Measurements from ENCODE around the gene KCNK4.

Gene KCNK4

DNA sequence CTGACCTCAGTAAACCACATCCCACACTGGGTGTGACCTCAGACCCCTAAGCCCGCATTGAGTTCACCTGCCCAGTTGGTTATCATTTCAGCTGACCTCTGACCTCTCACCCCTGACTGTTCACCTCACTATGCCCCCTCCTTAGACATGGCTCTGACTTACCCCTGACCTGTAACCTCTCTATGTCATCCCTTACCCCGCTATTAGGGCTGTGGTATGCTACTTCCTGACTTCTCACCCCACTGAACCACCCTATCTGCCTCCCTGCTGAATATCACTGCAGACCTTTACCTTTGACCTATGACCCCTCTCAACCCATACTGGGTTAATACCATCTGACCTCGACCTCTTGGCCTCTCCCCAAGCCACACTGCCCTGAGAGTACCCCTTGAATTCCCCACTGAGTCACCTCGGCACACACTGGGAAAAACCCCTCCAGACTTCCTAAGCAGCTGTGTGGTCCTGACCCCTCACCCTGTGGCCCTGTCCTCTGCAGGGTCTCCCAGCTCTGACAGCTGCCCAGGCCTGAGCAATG, 31.5 kb upstream of the KCNK4 start:
- TF ChIP-seq POLR2AphosphoS5 (IDR thresholded peaks at IDR 0.05; ENCODE audit: low read depth, low read length), result no peak
- TF ChIP-seq, protein P1, sequence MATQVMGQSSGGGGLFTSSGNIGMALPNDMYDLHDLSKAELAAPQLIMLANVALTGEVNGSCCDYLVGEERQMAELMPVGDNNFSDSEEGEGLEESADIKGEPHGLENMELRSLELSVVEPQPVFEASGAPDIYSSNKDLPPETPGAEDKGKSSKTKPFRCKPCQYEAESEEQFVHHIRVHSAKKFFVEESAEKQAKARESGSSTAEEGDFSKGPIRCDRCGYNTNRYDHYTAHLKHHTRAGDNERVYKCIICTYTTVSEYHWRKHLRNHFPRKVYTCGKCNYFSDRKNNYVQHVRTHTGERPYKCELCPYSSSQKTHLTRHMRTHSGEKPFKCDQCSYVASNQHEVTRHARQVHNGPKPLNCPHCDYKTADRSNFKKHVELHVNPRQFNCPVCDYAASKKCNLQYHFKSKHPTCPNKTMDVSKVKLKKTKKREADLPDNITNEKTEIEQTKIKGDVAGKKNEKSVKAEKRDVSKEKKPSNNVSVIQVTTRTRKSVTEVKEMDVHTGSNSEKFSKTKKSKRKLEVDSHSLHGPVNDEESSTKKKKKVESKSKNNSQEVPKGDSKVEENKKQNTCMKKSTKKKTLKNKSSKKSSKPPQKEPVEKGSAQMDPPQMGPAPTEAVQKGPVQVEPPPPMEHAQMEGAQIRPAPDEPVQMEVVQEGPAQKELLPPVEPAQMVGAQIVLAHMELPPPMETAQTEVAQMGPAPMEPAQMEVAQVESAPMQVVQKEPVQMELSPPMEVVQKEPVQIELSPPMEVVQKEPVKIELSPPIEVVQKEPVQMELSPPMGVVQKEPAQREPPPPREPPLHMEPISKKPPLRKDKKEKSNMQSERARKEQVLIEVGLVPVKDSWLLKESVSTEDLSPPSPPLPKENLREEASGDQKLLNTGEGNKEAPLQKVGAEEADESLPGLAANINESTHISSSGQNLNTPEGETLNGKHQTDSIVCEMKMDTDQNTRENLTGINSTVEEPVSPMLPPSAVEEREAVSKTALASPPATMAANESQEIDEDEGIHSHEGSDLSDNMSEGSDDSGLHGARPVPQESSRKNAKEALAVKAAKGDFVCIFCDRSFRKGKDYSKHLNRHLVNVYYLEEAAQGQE (IDR thresholded peaks at IDR 0.05; ENCODE audit: insufficient read depth in 1 of 2, low read depth in 2 of 2, low read length in 2 of 2), result no peak
- no peak for TF ChIP-seq FOXP2 (optimal IDR thresholded peaks at IDR 0.05; ENCODE audit: borderline replicate concordance, extremely low read depth, extremely low read length, insufficient read depth)
- no peak for TF ChIP-seq SIN3A (IDR thresholded peaks at IDR 0.05; ENCODE audit: borderline replicate concordance, insufficient read depth, low read length)
- no peak for TF ChIP-seq TAF1 (IDR thresholded peaks at IDR 0.05; ENCODE audit: borderline replicate concordance, insufficient read depth, low read length)

DNA sequence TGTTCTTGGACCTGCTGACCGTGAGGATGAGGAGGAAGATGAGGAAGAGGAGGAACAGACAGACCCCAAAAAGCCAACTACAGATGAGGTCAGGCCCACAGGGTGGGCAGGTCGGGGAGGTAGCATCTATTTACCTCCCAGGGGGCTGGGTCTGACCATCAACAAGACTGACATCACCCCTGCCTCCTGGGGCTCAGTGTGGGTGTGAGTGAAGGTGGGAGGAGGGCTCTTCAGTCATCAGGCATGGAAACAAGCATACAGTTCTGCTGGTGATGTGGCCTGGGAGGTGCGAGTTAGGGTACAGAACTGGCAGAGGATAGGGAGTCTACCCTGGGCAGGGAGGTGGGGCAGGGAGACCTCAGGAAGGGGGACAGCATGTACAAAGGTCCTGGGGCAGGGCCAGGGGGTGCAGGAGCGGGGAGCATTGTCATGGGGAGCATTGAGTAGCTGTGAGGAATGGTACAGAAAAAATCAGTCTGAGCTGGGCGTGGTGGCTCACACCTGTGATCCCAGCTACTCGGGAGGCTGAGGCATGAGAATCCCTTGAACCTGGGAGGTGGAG, 30.9 kb upstream of the KCNK4 start:
- TF ChIP-seq FOXP2 (optimal IDR thresholded peaks at IDR 0.05; ENCODE audit: borderline replicate concordance, extremely low read depth, extremely low read length, insufficient read depth) (no peak), POLR2AphosphoS5 (IDR thresholded peaks at IDR 0.05; ENCODE audit: low read depth, low read length) (no peak), SIN3A (IDR thresholded peaks at IDR 0.05; ENCODE audit: borderline replicate concordance, insufficient read depth, low read length) (no peak)
- TF ChIP-seq, protein P1 (IDR thresholded peaks at IDR 0.05; ENCODE audit: insufficient read depth in 1 of 2, low read depth in 2 of 2, low read length in 2 of 2), result no peak

DNA sequence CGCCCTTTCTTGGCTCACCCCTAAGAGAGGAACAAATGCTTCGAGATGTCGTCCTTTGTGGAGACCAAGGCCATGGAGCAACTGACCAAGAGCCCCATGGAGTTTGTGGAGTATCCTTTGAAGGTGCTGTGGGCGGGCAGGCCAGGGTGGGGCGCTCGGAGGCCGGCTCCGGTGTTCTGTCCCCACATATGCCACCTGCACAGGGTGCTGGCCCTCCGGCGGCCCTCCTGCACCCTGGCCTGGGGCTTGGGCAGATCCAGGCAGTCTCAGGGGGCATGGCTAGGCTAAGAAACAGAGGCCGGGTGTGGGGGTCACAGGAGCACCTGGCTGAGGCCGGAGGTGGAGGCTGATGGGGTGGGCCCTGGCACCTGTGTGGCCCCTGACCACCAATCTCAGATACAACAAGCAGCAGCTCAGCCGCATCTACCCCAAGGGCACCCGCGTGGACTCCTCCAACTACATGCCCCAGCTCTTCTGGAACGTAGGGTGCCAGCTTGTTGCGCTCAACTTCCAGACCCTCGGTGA, 29.5 kb upstream of the KCNK4 start:
- no peak for TF ChIP-seq SIN3A (IDR thresholded peaks at IDR 0.05; ENCODE audit: borderline replicate concordance, insufficient read depth, low read length)
- TF ChIP-seq TAF1 (IDR thresholded peaks at IDR 0.05; ENCODE audit: borderline replicate concordance, insufficient read depth, low read length), result no peak
- TF ChIP-seq, protein P1 (IDR thresholded peaks at IDR 0.05; ENCODE audit: insufficient read depth in 1 of 2, low read depth in 2 of 2, low read length in 2 of 2), result no peak
- TF ChIP-seq FOXP2 (optimal IDR thresholded peaks at IDR 0.05; ENCODE audit: borderline replicate concordance, extremely low read depth, extremely low read length, insufficient read depth), result no peak
- no peak for TF ChIP-seq POLR2AphosphoS5 (IDR thresholded peaks at IDR 0.05; ENCODE audit: low read depth, low read length)

DNA sequence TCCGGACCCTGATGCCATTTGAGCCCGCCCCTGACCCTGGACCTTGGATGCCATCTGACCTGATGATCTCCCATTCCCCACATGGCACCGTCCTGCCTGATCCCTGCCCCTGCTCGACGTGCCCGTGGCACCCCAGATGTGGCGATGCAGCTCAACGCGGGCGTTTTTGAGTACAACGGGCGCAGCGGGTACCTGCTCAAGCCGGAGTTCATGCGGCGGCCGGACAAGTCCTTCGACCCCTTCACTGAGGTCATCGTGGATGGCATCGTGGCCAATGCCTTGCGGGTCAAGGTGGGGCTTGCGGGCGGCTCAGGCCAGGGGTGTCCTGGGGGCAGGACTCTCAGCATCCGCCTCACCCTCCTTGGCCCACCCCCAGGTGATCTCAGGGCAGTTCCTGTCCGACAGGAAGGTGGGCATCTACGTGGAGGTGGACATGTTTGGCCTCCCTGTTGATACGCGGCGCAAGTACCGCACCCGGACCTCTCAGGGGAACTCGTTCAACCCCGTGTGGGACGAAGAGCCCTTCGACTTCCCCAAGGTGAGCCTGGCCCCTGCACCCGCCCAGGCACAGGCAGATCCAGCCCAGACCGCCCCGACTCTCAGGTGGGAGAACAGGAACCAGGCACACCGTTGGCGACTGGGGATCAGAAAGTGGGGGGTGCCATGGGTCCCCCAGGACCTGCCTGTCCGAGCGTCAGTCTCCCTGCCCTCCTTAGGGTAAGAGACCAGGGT, 28.7 kb upstream of the KCNK4 start:
- TF ChIP-seq POLR2AphosphoS5 (IDR thresholded peaks at IDR 0.05; ENCODE audit: low read depth, low read length), result no peak
- no peak for TF ChIP-seq SIN3A (IDR thresholded peaks at IDR 0.05; ENCODE audit: borderline replicate concordance, insufficient read depth, low read length)
- TF ChIP-seq, protein P1 (IDR thresholded peaks at IDR 0.05; ENCODE audit: insufficient read depth in 1 of 2, low read depth in 2 of 2, low read length in 2 of 2), result no peak
- no peak for TF ChIP-seq FOXP2 (optimal IDR thresholded peaks at IDR 0.05; ENCODE audit: borderline replicate concordance, extremely low read depth, extremely low read length, insufficient read depth)
- no peak for TF ChIP-seq TAF1 (IDR thresholded peaks at IDR 0.05; ENCODE audit: borderline replicate concordance, insufficient read depth, low read length)

Measured in PFSK-1 (cell line).